GM18858 (cell line): ENCODE data around the gene LASP1NB.
"Not testable (repeated sequence)": the region's sequence is repeated elsewhere in the genome, so short reads cannot be mapped to it uniquely, and the experiment has no call there.

ENCODE experiments used
- ATAC-seq: cut with Tn5 transposase; IDR thresholded peaks from one replicate; pipeline ENCODE4 v1.9.1; 2021; ENCODE audit not compliant: unreplicated experiment

Gene LASP1NB

DNA sequence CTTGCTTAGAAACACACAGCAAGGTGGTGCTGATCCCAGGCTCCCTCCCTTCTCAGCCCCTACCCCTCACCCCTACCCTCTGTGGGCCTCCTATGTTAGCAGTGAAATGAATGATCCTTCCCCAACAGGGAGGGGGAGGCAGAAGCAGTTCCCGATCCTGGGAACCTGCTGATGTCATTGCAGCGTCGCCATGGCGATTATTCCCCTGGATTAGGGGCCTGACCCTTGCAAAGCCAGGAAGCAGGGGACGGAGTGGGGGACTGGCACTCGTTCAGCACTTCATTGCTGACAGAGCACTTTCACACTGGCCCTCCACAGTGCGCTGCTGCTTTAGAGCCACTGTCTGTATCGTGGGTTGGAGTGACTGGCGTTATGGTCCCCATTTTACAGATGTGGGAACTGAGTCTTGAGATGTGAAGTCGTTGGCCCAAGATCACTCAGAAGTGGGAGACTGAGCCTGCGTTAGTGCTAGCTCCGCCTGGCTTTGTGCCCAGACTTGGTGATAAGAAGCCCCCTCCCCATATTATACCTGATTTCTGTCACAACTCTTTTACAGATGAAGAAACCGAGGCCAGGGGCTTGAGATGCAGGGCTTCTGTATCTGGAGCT, 29.0 kb upstream of the LASP1NB start:
- ATAC-seq: no peak

DNA sequence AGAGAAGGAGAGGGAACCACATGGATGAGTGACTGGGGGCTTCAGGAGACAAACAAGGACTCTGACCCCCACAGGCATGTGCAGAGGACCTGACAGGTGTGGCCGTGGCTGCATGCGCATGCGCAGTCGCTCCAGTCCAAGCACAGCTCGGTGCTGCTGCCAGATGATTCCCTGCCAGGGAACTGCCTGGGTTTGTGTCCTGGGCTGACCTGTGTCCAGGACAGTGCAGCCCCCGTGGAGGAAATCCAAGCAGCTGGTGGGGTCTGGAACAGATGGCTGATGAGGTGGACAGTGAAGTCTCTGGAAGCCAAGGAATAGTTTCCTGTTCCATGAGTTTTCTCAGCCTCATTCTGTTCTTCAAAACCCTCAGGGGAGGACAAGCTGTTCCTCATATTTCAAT, 28.2 kb upstream of the LASP1NB start:
- no peak for ATAC-seq

GRCh38 chr17:38897671-38898290, 27.6 kb upstream of the LASP1NB start:
- no peak for ATAC-seq

DNA sequence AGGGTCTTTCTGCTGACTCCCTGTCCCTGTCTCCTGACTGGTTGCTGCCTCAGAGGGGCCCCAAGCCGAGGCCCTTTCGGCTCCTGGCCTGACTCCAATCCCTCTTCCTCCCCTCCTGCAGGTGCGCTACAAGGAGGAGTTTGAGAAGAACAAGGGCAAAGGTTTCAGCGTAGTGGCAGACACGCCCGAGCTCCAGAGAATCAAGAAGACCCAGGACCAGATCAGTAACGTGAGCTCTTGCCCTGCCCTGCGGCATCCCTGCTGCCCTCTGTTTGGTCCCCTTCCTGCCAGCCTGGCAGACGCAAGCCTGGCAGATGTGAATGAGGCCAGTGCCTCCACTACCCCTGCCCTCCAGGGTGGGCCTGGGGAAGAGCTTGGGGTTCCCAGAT, 27.1 kb upstream of the LASP1NB start:
- no peak for ATAC-seq

- ATAC-seq: no peak
These were observed 26.5 kb upstream of the LASP1NB start for GRCh38 chr17:38898812-38899348.

- ATAC-seq: no peak
These were observed 26.0 kb upstream of the LASP1NB start for GRCh38 chr17:38899421-38899820.

DNA sequence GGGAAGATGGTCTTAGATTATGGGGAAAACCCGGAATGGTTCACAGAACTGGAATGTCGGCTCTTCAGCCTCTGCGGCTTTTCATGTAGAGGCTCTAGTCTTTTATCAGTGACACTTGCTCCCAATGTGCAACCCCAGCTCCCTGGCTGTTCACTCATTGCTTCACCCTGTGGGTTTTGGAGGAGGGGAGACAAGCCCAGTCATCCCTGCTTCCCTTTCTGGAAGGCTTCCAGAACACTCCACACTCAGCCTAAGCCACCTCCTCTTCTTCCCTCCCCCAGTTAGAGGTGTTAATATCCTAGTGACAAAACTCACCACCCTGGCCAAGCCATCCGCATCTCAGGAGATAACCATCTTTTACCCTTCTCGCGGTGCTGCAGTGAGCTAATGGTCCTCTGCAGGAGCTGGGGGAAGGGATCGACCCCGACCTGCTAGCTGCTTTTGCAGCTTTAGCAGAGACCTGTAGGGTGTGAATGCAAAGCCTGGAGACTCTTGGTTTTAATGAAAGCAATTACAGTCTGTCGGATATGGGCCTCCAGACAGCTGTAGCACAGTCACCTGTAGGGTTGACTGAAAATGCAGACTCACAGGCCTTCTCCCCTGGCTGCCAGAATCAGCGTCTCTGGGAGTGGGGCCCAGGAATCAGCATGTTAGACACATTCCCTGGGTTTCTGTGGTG, 24.3 kb upstream of the LASP1NB start:
- ATAC-seq: no peak

DNA sequence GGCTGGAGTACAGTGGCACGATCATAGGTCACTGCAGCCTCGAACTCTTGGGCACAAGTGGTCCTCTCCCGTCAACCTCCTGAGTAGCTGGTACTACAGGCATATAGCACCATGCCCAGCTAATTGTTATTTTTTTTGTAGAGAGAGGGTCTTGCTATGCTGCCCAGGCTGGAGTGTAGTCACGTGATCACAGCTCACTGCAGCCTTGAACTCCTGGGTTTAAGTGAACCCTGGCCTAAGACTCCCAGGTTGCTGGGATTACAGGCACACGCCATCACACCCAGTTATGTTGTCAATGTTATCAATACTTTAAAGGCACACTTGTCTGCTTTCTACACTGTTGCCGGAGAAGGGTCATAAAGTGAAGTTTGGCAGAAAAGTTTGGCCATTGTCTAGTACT, 22.0 kb upstream of the LASP1NB start:
- ATAC-seq: no peak

DNA sequence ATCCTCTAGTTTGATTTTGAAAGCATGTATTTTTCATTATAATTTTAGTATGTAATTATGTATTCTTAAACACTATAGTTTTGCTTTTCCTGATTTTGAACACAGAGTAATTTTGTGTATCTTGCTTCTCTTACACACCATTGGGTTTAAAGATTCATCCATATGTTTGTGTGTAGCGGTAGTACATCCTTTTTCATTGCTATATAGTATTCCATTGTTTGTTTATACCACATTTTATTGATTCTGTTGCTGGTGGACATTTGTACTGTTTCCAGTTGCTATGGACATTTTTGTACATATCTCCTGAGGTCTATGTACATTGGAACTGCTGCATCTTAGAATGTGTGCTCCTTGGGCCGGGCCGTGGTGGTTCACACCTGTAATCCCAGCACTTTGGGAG, 20.5 kb upstream of the LASP1NB start:
- no peak for ATAC-seq

DNA sequence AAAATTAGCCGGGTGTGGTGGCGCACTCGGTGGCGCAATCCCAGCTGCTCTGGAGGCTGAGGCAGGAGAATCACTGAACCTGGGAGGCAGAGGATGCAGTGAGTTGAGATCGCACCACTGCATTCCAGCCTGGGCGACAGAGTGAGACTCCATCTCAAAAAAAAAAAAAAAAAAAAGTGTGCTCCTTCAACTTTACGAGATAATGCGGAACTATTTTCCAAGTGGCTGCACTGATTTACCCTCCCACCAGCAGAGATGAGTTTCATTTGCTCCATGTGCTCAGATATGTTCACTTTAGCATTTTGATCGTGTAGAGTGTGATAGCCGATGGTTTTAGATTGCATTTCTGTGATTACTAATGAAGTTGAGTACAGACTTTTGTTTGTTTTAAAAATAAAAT, 20.0 kb upstream of the LASP1NB start:
- ATAC-seq: no peak

DNA sequence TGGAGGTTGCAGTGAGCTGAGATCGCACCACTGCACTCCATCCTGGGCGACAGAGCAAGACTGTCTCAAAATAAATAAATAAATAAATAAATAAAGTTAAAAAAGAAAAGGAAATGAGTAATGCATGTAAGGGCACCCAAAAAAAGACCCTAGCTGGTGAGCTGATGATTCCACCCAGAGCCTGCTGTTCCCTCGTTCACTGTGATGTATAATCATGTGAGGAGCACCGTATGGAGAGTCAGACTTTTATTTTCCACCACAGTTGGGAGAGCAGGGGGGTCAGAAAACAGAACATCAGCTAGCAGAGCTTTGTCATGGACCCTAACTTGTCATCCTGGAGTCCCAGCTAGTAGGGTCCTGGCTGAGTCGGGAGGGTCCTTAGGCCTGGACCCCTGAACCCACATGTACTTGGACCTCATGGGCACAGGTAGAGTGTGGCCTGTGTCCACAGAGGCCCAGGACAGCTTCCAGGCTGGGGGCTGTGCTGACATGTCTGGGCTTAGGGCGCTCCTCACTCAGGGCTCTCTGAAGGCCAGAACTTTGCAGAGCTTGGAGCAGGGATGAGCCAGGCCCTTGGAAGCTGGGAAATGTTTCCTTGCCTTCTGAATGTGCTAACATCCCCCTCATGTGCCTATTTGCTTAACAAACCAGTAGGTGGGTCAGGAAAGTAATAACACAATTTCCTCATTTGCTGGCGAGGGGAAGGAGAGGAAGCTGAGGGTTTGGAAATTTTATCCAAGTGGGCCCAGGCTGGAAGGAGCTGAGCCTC, 18.8 kb upstream of the LASP1NB start:
- ATAC-seq: no peak

DNA sequence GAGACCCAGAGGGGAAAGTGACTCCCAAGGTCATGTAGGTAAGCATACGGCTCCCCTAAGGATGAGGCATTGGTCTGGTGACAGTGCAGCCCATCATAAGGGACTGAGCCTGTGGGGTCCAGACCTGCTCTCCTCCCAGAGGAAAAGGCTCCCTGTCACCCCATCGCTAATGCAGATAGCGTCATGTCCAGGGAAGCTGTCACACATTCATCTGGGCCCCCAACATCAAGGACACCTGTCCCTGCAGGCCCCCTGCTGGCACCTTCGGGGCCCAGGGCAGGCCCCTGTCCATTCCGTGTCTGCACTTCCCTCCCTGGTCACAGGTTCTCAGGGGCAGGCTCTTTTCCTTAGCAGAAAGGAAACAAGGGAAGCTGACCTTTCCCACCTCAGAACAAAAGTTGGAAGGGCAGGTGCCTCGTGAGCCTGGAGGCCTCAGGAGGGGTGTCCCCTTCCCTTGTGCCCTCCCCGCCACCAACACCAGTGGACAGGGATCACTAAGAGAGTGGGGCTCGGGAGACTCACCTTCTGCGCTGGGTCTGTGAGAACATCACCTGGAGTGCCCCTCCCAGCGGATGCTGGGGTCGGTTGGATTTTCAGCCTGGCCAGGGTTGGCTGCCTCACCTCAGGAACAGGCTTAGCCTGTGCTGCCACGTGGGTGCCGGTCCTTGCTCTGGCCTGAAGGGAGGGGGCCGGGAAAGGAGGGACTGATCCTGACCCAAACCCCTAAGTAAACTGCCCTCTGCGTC, 17.3 kb upstream of the LASP1NB start:
- no peak for ATAC-seq

GRCh38 chr17:38908676-38909181, 16.7 kb upstream of the LASP1NB start:
- no peak for ATAC-seq

DNA sequence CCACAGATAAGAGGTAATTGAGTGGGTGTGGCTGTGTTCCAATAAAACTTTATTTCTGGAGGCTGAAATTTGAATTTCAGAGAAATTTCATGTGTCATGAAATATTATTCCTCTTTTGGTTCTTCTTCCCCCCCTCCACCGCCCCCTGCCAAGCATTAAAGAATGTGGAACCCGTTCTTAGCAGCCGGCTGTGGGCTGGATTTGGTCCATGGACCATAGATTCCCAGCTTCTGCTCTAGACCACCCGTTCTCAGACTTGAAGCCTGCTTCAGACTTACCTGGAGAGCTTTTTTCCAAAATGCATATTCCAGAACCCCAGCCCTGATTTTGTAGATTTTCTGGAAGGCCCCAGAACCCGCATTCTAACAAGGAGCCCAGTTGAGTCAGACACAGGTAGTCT, 15.1 kb upstream of the LASP1NB start:
- ATAC-seq: no peak

- no peak for ATAC-seq
These were observed 14.2 kb upstream of the LASP1NB start for GRCh38 chr17:38911081-38911730.

DNA sequence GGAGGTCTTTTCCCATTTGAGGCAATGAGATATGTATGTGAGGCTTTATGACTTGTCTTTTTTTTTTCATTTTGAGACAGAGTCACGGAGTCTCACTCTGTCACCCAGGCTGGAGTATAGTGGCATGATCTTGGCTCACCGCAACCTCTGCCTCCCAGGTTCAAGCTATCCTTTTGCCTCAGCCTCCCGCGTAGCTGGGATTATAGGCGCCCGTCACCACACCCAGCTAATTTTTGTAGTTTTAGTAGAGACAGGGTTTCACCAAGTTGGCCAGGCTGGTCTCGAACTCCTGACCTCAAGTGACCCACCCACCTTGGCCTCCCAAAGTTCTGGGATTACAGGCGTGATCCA, 13.7 kb upstream of the LASP1NB start:
- ATAC-seq: not testable (repeated sequence)

- no peak for ATAC-seq
These were observed 13.1 kb upstream of the LASP1NB start for GRCh38 chr17:38912221-38912813.

DNA sequence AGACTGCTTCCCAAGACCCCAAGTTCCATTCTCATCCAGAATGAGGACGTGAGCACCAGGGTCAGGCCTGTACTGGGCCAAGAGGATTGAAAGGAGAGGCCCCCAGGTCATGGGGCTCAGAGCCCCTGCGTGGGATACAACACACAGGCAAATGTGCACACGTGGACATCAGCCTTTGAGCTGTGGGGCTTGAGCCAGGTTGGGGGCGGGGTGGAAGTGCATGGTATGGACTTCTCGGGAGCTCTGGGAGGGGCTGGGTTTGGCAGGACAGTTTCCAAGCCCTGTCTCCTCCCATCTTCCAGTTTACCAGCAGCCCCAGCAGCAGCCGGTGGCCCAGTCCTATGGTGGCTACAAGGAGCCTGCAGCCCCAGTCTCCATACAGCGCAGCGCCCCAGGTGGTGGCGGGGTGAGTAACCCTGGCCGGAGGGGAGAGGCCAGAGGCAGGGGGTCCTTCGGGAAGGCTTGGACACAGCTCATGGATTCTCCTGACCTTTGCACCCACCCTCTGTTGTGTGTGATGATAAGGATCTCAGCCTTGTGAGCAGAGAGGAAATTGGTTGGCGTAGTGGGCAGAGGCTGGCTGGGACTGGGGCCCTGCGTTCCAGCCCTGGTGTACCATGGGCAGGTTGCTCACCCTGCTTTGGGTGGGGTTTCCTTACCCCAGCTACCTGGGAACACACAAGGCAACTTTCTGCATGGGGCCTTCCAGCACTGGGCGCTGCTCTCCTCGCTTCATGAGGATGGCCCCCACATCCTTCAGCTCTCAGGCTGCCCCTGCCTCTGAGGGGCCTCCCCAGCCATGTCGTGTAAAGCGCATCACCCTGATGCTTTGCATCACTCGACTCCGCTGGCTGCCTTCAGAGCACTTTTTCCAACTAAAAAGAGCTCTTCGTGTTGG, 10.4 kb upstream of the LASP1NB start:
- no peak for ATAC-seq

DNA sequence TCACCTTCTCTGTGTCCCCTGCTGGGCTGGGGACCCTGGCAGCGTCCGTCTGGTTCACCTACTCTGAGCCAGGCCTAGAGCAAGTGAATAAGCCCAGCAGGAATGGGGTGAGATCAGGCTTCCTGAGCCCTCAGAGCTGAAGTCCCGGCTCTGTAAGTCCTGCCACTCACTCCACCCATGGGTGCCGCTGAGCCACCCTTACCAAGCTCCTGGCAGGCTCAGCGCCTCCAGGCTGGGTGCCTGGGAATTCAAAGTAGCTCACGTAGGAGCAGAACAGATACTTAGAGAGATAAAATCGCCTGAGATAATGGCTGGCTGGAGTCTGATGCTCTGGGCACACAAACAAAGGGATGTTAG, 9.8 kb upstream of the LASP1NB start:
- no peak for ATAC-seq
